HEK293 (cell line): ENCODE data around the gene CTDSP1.

ENCODE experiments used
- CTCF ChIA-PET: fragments of 350-600 bp; formaldehyde crosslinking; extraction: SDS; loops from one replicate; lab custom pipeline; 2021; ENCODE audit warnings: antibody characterized with exemption; lab: Yijun Ruan, JAX
- POLR2A ChIA-PET: fragments of 300-600 bp; formaldehyde crosslinking; extraction: SDS; loops from one replicate; lab custom pipeline; 2020; ENCODE audit warnings: antibody characterized with exemption, inconsistent platforms; lab: Yijun Ruan, JAX
- H3K27ac ChIP-seq: fragments of 200-500 bp; sonication (Bioruptor generic); 2 replicates; pipeline ENCODE4 v1.5.1; 2014; ENCODE audit warnings: low read depth, low read length, control low read depth, inconsistent platforms; ENCODE audit errors: extremely low read depth
- H3K36me3 ChIP-seq, 2 experiments: fragments of 200-500 bp in 1 of 2; sonication (Bioruptor generic) in 1 of 2; 1 replicate in 1 of 2; 2 replicates in 1 of 2; pipeline ENCODE4 v1.5.1; 2014 to 2017; ENCODE audit warnings: inconsistent platforms in 2 of 2, low read length in 2 of 2; ENCODE audit not compliant: control insufficient read depth in 2 of 2, insufficient read depth in 1 of 2
- H3K4me1 ChIP-seq: fragments of 200-500 bp; sonication (Bioruptor generic); 2 replicates; pipeline ENCODE4 v1.5.1; 2014; ENCODE audit warnings: mild to moderate bottlenecking, low read length, inconsistent platforms; ENCODE audit not compliant: control insufficient read depth, insufficient read depth
- H3K4me3 ChIP-seq: 2 replicates; pipeline ENCODE4 v1.5.1; 2011; ENCODE audit warnings: low read depth, mild to moderate bottlenecking, control low read depth, low read length, moderate library complexity
- H3K9me3 ChIP-seq: fragments of 200-500 bp; sonication (Bioruptor generic); 2 replicates; pipeline ENCODE4 v1.5.1; 2014; ENCODE audit warnings: low read depth, low read length, inconsistent platforms; ENCODE audit not compliant: control insufficient read depth, insufficient read depth
- IKZF3 ChIP-seq: fragments of 450-650 bp; IDR thresholded peaks from 2 replicates; pipeline ENCODE4 v1.5.0; 2018; ENCODE audit warnings: missing biosample characterization, mild to moderate bottlenecking, missing genetic modification characterization, moderate library complexity
- KLF9 ChIP-seq: fragments of 450-650 bp; formaldehyde crosslinking; IDR thresholded peaks from 2 replicates; pipeline ENCODE4 v1.5.1; 2016; ENCODE audit warnings: missing biosample characterization, missing genetic modification characterization, low read depth
- PBX3 ChIP-seq: sonication (generic); formaldehyde crosslinking; IDR thresholded peaks from 2 replicates; pipeline ENCODE4 v1.8.1; 2022; ENCODE audit warnings: mild to moderate bottlenecking, moderate library complexity, missing genetic modification reagents
- ZBTB10 ChIP-seq: fragments of 450-650 bp; formaldehyde crosslinking; IDR thresholded peaks from 2 replicates; pipeline ENCODE4 v1.5.1; 2016; ENCODE audit warnings: missing biosample characterization, missing genetic modification characterization
- ZNF133 ChIP-seq: fragments of 450-650 bp; formaldehyde crosslinking; IDR thresholded peaks from 2 replicates; pipeline ENCODE4 v1.5.1; 2016; ENCODE audit warnings: missing biosample characterization, missing genetic modification characterization
- ZNF146 ChIP-seq: fragments of 450-650 bp; formaldehyde crosslinking; IDR thresholded peaks from 2 replicates; pipeline ENCODE4 v1.5.1; 2016; ENCODE audit warnings: missing biosample characterization, missing genetic modification characterization
- ZNF221 ChIP-seq: fragments of 450-650 bp; formaldehyde crosslinking; IDR thresholded peaks from 2 replicates; pipeline ENCODE4 v1.5.1; 2017; ENCODE audit warnings: missing biosample characterization, missing genetic modification characterization, borderline replicate concordance
- ZNF350 ChIP-seq: fragments of 450-650 bp; formaldehyde crosslinking; IDR thresholded peaks from 2 replicates; pipeline ENCODE4 v1.5.0; 2017; ENCODE audit warnings: missing biosample characterization, mild to moderate bottlenecking, missing genetic modification characterization
- ZNF660 ChIP-seq: fragments of 450-650 bp; IDR thresholded peaks from 2 replicates; pipeline ENCODE4 v1.5.1; 2018; ENCODE audit warnings: missing biosample characterization, mild to moderate bottlenecking, missing genetic modification characterization
- ZNF692 ChIP-seq: fragments of 450-650 bp; formaldehyde crosslinking; IDR thresholded peaks from 2 replicates; pipeline ENCODE4 v1.5.1; 2016; ENCODE audit warnings: missing biosample characterization, missing genetic modification characterization
- ZNF837 ChIP-seq: fragments of 450-650 bp; formaldehyde crosslinking; IDR thresholded peaks from 2 replicates; pipeline ENCODE4 v1.5.1; 2016; ENCODE audit warnings: missing biosample characterization, missing genetic modification characterization

The CTDSP1 gene

GRCh38 chr2:218400167-218400929 lies 680 bp downstream of the CTDSP1 start (continued):
- peak; percentile 46; the same call in 1 of the 2 replicates for TF ChIP-seq ZBTB10 (tag by site-specific recombination)

- peak overlapping the region; percentile 80 for H3K4me3 ChIP-seq
- peak overlapping the region; percentile 84; the same call in 1 of the 2 replicates for H3K27ac ChIP-seq
- POLR2A ChIA-PET: interaction anchor here (0.5 to 1.4 kb wide), 8 partner anchors 11 to 258 kb away, joined by 3 to 10 read pairs (median 4); partner anchors contain the start of genes AAMP, BCS1L, PNKD and ZNF142
These were observed 1.5 kb downstream of the CTDSP1 start for GRCh38 chr2:218400930-218401881.

GRCh38 chr2:218401890-218402289 lies 2.2 kb downstream of the CTDSP1 start:
- POLR2A ChIA-PET: interaction anchor here (0.5 to 1.2 kb wide), 4 partner anchors 11 to 220 kb away, joined by 3 to 7 read pairs (median 4); partner anchors contain the start of genes AAMP and PNKD
- Histone ChIP-seq H3K4me1 (peaks cover 16% of the 10 kb centered on the region), H3K27ac (no peak overlapping the region), H3K36me3 (peaks cover 0 to 41% of the 10 kb centered on the region in 2 experiments; a peak in 1 of 3 replicates), H3K9me3 (no peaks in the 10 kb centered on the region), H3K4me3 (no peak overlapping the region)
- no peak for TF ChIP-seq ZNF660 (tag by site-specific recombination)
- no peak for TF ChIP-seq ZNF350 (tag by site-specific recombination)
- TF ChIP-seq PBX3 (CRISPR knock-in tag): no peak
- TF ChIP-seq KLF9: no peak
- no peak for TF ChIP-seq ZNF133 (tag by site-specific recombination)
- CTCF ChIA-PET: no interaction called here

More at GRCh38 chr2:218400930-218401881, 1.5 kb downstream of the CTDSP1 start:
- TF ChIP-seq IKZF3 (no peak), ZNF692 (tag by site-specific recombination) (no peak), ZNF837 (tag by site-specific recombination) (no peak), ZNF146 (tag by site-specific recombination) (no peak), ZNF660 (tag by site-specific recombination) (no peak), ZNF221 (tag by site-specific recombination) (no peak)
- H3K4me1 ChIP-seq: peaks cover 20% of the 10 kb centered on the region
- CTCF ChIA-PET: no interaction called here
- H3K36me3 ChIP-seq: peaks cover 0 to 41% of the 10 kb centered on the region in 2 experiments; a peak in 1 of 3 replicates
- no peaks in the 10 kb centered on the region for H3K9me3 ChIP-seq
